Measurements from ENCODE around the gene BMP7.
A peak's percentile ranks its signal among the peaks of the same experiment; 100 is the strongest.

DNA sequence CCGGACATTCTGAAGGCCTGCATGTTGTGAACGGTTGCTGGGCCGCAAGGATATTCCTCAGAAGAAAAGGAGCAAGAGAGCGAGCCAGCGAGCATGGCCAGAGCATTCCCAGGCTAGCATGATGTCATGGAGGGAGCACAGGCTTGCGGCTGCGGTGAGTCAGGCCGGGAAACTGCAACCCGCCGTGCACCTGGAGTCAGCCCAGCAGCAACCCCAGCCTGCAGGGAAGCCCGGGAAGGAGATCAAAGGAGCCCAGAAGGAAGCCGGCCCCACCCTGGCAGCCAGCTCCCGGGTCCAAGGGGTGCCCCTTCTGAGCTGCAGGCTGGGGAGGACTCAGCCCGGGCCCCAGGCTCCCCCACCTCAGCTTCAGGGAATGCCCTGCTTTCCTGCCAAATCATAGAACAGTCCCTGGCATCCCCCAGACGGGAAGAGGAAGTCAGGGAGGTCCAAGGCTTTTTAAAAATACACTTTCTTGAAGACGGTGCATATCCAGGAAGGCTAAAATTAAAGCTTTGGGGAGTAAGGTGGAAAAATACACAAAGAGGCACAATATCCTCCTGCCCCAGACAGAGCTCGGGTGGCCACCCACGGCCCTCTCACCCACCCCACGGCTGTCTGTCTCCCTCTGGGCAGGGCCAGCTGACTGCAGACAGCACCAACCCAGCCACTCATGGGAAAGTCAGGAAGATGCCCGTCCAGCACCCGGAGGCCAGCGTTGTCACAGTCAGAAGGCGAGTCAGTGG is 53.7 kb downstream of the BMP7 start:
- TF ChIP-seq, protein P1, sequence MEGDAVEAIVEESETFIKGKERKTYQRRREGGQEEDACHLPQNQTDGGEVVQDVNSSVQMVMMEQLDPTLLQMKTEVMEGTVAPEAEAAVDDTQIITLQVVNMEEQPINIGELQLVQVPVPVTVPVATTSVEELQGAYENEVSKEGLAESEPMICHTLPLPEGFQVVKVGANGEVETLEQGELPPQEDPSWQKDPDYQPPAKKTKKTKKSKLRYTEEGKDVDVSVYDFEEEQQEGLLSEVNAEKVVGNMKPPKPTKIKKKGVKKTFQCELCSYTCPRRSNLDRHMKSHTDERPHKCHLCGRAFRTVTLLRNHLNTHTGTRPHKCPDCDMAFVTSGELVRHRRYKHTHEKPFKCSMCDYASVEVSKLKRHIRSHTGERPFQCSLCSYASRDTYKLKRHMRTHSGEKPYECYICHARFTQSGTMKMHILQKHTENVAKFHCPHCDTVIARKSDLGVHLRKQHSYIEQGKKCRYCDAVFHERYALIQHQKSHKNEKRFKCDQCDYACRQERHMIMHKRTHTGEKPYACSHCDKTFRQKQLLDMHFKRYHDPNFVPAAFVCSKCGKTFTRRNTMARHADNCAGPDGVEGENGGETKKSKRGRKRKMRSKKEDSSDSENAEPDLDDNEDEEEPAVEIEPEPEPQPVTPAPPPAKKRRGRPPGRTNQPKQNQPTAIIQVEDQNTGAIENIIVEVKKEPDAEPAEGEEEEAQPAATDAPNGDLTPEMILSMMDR (IDR thresholded peaks at IDR 0.05) = no peak
- TF ChIP-seq POLR2A (IDR thresholded peaks at IDR 0.05; ENCODE audit: low read depth) (no peak), POLR2AphosphoS5 (IDR thresholded peaks at IDR 0.05) (peak; percentile 28 to 48)
